NCI-H1105 treated with DMSO at 0.1 percent for 48 hours (cell line): ENCODE measurements around the gene MST1.
A peak's percentile ranks its signal among the peaks of the same experiment; 100 is the strongest.

Experiments
- DNase-seq: peaks from one replicate; lab custom pipeline; 2025; lab: John Stamatoyannopoulos, UW

MST1 gene

DNA sequence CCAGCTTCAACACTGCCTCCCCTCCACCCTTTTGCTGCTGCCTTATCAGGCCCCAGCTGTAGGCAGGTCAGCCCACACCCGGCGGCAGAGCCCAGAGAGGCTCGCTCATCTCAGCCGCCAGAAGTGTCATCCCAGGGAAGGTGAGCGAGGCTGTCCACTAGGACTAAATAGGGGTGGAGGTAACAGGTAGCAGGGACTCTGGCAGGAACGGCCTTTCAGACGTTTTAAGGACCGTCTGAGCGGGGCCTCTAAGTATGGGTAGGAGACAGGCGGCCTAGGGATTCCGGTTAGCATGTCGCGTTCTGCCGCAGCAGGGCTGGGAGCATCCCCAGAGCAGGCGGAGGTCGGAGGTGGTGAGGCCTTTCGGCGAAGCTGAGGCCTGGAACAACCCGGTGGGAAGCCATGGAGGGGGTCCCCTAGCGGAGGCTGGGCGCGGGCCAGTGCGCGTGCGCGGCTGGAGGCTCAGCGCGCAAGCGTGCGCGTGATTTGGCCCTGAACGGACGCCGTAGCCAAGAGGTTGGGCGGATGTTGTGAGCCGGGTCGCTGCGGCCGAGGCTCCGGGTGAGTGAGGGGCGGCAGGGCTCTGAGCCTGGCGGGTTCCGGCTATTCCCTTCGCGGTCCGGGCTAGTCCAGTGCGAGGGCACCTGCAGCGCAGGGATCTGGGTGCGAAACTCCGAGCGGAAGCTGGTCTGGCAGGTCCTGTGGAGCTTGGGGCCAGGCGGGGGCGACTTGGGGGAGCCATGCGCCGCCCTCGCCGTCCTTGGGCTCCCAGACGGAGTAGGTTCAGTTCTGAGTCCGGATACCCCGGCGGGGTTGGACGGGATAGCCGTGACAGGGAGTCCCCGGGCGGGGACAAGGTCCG, at the start of gene MST1, which contains the start of gene RNF123:
MST1 (minus strand) TSS at position 429 of the 862 bp plus-strand sequence. CDS start 783 bp downstream, outside the sequence.
RNF123 (plus strand) TSS at position 512 of the 862 bp plus-strand sequence. CDS start 1,609 bp downstream, outside the sequence.
- no peak for DNase-seq

DNA sequence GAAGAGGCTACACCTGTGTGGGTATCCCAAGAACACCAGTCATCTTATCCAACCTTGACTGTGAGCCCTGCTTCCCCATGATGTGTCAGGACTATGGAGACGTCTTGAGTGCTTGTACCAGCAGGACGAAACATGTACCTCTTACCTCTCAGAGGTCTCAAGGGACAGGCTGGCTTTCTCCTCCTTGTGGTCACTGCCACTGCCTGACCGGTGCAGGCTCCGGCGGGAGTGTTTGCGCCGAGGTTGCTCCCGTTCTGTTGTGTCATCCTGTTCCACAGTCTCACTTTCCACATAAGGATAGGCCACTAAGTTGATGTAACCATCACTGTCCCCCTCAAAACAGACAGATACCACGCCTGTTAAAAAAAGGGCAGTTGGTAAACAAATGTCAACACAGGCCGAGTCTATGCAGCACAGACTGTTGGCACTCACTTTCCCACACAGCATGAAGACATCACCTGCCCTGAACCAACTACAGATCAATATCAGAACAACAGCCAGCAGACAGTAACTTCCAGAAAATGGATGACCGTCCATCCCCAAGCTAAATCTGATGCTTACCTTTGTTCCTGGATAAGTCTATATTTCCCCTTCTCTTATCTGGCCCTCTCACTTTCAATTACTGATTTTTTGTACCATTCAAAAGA, 48.9 kb upstream of the MST1 start:
- DNase-seq, result no peak

DNA sequence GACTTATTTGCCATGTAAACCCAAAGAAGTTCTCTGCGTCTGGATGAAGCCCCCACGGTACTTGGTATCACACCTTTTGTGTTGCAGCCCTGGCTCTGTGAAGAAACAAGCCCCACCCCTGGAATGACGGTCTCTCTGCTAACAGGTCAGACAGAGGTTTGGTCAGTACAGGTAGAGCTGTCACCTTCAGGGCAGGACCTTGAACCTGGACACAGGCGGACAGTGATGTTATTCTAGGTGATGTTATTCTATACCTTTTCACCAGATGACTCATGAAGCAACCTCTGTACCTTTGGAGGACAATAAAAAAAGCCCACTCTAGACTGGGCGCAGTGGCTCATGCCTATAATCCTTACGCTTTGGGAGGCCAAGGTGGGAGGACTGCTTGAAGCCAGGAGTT, 45.5 kb upstream of the MST1 start:
- DNase-seq, result no peak

DNA sequence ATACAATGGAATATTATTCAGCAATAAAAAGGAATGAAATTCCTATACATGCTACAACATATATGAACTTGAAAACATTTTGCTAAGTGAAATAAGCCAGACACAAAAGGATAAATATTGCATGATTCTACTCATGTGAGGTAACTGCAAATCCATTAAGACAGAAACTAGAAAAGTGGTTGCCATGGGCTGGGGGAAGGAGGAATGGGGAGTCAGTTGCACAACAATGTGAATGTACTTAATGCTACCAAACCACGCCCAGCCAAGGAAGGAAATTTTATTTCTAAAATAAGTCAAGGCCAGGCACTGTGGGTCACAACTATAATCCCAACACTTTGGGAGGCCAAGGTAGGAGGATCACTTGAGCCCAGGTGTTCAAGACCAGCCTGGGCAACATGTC, 44.3 kb upstream of the MST1 start:
- no peak for DNase-seq

DNA sequence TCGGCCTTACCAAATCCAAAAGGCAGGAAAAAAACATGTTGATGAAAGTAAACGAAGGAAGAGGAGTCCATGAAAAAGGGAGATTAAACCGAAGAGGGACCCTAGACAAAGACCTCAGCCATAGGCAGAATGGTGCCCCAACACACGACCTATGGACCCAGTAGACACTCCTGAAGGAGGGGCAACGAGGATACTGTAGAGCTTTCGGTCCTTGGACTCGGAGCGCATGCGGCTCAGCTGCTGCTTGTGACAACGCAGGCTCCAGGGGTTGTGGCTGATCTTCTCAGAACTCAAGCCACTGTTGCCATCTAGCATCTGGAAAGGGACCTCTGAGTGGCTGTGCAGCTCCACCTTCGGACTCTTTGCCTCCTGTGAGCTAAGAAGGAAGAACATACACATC, 43.3 kb upstream of the MST1 start:
- no peak for DNase-seq

DNA sequence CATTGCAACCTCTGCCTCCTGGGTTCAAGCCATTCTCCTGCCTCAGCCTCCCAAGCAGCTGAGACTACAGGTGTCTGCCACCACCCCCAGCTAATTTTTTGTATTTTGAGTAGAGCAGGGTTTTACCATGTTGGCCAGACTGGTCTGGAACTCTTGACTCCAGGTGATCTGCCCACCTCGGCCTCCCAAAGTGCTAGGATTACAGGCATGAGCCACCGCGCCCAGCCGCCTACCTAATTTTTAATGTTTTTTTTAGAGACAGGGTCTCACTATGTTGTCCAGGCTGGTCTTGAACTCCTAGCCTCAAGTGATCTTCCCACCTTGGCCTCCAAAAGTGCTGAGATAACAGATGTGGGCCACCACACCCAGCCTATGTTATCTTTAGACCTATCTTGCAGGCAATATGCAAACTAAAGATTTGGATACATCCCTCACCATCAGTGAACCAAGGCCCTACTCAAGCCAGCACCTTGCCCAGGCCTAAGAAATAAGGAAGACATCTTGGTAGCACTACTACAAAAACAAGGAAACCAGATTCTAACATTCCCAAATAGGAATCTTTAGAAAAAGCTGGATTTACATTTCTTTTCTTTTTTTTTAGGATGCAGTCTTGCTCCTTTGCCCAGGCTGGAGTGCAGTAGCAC, 40.8 kb upstream of the MST1 start:
- no peak for DNase-seq

DNA sequence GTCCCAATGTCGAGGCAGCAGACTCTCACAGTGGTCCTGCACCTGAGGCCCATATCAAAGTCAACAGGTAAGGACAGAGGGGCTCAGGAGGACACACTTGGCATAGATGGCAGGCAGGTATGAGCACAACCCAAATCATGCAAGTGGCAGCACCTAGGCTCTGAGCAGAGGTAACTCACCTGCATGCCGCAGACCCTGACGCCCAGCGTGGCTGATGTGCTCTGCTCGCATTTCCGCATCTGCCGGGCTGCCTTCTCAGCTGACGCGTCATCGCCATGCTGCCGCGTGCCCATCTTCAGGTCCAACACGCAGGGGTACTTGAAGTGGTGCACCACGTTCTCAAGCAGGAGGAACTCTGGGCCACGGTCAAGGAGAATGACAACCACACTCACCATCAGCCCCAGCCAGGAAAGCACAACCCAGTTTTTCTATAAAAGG, 38.7 kb upstream of the MST1 start:
- no peak for DNase-seq

DNA sequence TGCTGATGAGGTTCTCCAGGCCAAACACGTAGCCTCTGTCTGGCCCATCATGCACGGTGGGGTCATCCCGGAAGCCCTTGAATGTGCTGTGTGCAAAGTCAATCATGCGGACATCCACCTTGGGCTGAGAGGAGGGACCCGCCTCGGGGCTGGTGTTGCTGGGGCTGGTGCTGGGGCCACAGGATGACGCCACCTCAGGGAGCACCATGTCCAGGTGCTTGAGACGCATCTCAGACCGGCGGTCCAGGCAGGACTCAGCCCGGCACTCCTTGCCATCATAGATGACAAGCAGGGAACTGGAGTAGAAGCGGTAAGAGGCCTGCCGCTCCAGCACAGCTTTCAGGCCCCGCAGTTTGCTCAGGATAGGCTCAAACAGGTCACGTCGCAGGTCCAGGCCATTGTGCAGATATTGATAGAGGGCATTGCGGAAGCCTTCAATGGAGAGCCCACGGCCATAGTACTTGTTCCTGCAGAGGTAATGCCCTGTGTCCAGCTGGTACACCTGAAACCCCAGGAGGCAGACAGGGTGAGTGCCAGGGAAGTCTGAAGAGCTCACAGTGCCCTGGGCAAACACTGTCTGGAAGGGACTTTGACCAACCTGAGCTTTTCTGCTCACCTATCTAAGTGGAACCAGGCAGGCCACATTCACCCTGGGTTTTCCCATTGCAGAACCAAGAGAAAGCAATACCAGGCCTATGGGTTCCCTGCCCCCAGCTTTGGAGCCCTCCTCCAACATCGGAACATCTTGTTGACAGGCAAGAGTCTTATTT, 38.1 kb upstream of the MST1 start:
- no peak for DNase-seq

DNA sequence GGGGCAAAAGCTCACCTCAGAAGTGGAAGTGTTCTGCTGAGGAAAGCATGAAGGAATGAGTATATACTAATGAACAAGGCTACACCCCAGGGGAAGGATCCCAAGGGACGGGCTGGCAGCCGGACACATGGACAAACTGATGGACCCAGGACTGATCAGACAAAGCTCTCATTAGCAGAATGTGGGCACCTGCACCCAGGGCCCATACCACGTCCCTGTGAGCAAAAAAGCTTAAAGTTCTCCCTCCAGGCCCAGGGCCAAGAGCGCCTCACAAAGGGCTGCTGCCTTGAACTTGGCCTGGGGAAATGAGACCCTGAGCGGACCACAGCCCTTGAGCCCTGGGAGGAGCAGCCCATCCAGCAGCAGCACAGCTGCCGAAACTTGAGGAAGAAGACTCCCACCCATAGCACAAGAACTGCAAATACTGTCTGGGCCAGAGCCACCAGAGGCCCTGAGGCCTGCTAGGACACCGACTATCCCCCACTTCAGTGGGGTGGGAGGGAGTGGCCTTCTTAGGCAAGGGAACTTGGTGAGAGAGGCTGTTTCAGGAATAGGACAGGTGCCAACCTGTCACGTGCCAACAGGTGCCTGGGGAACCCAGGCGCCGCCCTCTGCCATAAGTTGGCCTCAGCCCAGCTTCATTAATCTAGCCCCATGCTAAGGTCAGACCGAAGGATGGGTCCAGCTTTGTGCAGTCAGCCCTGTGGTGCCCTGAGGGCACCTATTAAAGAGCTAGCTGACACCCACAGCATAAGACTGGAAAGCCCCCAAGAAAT, 36.8 kb upstream of the MST1 start:
- peak; percentile 10 for DNase-seq

DNA sequence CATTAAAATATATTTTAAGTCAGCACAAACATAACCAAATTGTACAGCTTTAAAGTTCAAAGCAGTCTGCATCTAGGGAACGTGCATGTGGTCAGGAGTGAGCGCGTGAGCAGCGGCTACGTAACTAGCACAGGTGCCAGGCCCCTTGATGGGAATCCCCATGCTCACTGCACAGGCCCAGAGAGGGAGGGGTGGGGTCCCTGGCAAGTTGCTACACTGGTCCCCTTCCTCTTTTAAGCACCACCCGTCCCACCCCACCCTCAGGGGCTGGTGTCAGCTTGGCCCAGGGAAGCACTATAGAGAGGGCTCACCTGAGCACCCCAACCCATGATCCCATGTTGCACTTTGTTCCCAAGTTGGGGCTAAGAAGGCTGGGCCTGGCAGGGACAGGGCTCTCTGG, 35.3 kb upstream of the MST1 start:
- peak; percentile 3 for DNase-seq

DNA sequence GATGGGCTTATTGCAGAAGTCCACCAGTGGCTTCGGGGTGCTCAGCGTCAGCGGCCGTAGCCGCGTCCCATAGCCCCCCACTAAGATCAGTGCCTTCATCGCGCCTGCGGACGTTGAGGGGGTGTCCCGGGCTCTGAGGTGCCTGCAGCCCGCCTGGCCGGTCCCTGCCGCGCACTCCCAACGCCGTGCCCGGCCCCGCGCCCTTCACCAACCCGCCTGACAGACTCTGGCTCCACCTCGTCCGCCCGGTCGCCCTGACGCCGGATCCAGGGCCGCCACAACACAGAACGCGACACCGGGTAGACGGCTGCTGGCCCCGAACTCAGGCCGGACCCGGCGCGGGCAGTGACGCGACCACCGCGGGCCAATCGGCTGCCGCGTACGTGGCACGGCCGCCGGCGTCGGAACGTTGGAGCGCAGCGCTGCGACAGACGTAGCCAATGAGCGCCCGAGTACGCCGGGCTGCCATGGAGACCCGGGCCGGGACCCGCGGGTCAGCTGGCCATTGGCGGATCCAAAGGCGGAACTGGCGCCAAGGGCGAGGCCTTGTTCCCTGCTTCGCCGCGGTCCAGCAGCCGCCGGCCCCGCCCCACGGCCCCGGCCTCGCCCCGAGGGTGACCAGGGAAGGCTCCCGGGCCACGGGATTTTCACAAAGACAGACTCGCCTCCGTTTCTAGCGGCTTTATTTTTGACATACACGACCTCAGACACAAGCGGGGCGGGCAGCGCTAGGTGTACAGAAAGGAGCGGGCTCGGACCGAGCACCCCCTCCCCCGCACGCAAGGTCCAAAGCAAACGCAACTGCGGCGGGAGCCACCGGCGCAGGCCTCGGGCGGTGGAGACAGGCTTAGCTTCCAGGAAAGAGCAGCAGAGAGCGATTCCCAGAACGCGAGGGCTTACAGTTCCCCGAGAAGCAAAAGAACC, 34.6 kb upstream of the MST1 start, which contains the start of gene GMPPB:
GMPPB (minus strand) TSS at position 324 of the 924 bp plus-strand sequence; CDS start at position 99, 225 bp downstream.
- DNase-seq, result peak; percentile 85

DNA sequence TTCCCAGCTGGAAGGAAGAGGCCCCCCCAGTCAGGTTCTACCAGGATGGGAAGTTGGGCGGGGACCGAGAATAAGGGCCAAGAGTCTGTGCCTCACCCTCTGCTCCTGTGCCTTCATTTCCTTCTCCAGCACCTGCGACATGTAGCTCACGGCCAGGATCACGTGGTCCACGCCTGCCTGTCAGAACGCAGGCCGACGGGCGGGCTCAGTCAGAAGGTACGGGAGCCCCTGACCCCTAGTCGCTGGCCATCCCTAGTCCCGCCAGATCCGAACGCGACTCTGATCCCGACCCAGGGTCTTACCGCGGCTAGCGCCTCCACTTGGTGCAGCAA, 34.0 kb upstream of the MST1 start:
- DNase-seq, result peak; percentile 5

DNA sequence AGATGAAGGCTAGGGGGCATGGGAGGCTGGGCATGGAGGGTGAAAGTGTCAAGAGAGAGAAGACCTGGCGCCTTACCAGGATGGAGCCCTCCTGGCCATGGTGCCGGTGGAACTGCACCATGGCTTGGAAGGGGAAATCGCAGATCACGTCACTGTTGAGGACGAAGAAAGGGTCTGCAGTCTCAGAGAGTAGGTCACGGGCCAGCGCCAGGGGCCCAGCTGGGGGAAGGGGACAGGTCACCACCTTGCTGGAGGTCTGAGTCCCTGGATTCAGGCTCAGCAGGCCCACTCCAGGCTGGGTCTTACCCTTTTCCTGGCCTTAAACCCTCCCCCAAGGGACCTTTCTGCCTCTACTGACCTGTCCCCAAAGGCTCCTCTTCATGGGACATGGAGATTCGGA, 33.6 kb upstream of the MST1 start:
- DNase-seq, result no peak

DNA sequence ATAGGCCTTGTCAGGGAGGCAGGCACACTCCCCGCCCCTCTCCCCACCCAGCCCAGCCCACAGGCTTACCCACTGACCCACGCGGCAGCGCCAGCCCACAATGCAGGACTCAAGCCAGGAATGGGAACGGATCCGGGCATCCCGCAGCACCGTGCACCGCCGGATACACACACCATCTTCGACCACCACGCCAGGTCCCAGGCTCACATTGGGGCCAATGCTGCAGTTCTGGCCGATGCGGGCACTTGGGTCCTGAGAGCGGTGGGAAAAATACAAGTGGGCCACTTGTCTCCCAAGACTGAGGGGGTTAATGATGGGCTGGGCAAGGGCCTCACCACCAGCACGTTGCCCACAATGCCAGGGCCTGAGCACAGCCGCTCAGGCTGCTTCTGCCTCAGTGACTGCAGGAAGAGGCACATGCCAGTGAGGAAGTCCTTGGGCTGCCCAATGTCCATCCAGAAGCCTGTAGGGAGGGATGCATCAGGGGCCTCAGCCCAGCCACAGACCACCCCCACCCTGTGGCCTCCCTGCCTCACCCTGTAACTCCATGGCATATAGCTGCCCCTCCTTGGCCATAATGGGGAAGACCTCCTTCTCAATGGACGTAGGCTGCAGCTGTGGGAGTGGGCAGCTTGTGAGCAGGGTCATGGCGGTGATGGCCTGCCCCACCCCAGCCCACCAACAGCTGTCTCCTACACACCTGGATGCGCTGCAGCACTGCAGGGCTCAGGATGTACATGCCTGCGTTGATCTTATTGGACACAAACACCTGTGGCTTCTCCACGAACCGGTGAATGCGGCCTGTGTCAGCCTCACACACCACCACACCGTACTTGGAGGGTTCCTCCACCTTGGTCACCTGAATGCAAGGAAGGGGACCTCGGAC, 32.9 kb upstream of the MST1 start:
- no peak for DNase-seq

DNA sequence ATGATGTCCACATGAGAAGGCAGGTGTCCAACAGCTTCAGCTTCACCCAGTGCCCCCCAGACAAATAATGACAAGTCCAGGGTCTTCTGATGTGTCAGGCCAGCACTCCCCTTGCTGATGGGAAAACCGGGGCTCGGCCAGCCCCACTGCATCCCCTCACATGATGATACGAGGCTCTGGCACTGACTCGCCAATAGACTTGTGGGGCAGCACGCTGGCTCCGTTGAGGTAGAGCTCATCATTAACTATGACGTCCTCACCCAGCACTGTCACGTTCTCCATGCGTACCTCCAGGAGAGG, 32.3 kb upstream of the MST1 start:
- no peak for DNase-seq

DNA sequence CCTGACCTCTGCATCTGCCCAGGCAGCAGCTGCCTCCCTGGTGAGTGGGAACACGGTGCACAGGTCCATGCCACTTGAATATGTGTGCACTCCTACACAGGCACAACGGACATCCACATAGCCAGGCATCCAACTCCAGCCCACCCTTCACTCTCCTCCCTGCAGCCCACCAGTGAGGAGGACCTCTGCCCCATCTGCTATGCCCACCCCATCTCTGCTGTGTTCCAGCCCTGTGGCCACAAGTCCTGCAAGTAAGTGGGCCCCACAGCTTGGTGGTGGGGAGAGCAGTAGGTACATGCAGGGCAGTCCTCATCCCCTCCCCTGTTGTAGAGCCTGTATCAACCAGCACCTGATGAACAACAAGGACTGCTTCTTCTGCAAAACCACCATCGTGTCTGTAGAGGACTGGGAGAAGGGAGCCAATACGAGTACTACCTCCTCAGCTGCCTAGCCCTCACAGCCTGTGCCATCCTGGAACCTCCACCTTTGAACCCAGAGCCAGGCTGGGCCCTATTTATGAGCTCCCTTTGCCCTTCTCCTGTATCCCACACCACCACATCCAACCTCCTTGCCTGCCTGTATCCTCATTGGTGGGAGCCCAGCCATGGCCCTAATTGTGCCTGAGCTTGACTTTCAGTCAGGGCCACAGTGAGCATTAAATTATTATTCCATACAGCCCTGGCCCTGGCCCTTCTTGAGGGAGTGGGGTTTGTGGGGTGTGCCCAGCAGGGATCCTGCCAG, 31.8 kb upstream of the MST1 start:
- no peak for DNase-seq

DNA sequence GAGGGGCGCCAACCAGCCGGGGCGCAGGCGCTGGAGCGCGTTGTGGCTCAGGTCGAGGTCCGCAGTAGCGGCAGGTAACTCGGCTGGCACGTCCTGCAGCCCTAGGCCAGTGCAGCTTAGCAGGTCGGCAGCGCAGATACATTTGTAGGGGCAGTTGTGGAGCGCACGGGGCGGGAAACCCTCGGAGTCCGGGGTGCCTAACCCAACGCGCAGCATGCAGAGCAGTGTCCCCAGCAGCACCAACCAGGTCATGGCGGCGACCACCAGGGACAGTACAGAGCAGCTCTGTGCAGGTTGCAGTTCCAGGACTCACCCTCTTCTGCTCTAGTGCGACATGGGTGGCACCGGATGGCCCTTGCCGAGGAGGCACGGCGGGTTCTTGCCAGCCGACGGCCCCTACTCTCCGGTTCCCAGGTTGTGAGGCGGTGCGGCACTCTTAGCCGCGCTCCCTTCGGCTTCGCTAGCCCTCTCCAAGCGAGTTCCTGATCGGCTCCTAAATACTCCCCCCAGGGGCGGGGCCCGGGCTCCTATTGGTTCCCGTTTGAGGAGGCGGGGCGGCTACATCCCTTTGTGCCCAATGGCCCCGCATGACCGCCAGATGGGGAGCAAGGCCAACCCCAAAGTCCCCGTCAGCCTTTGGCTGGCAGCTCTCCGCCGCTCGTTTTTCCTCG, 30.1 kb upstream of the MST1 start, which contains the start of gene AMIGO3:
AMIGO3 (minus strand) TSS at position 471 of the 671 bp plus-strand sequence; CDS start at position 252, 219 bp downstream.
- peak; percentile 85 for DNase-seq

DNA sequence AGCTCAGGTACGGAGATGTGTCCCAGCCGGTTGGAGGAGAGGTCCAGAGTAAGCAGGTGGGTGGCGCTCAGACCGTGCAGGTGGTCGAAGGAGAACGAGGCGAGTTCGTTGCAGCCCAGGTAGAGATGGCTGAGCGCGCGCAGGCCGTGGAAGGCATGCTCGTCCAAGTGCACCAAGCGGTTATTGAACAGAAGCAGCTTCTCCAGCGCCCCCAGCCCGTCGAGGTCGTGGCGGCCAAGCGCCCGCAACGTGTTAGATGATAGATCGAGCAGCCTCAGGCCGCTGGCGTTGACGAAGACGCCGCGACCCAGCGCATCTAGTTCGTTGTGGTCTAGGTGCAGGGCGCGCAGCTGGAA, 29.6 kb upstream of the MST1 start:
- DNase-seq, result no peak
